Liver (tissue), 9 donors: Measurements from ENCODE around the gene PGAM2. TPM values are rescaled to one million over a fixed set of nuclear protein-coding genes. Genes with fewer than 3 reads are reported as not detected.

Source experiments
- DNase-seq: peaks from one replicate; pipeline ENCODE4 v3.0.0-alpha.2; 2017; ENCODE audit warnings: low spot score
- H3K27ac ChIP-seq, 2 donors: one replicate each; pipeline ENCODE4 v1.7.0; 2013; ENCODE audit warnings: inconsistent platforms in 2 of 2, low read length in 2 of 2, control low read depth in 1 of 2, low read depth in 1 of 2, mild to moderate bottlenecking in 1 of 2
- H3K27me3 ChIP-seq, 4 donors: one replicate each; pipeline versions ENCODE4 v1.6.1 to v1.7.0; 2013; ENCODE audit warnings: low read length in 3 of 4, inconsistent platforms in 1 of 4, mild to moderate bottlenecking in 1 of 4, moderate library complexity in 1 of 4; ENCODE audit not compliant: control insufficient read depth in 4 of 4, insufficient read depth in 4 of 4
- H3K36me3 ChIP-seq, 4 donors: one replicate each; pipeline versions ENCODE4 v1.6.1 to v1.7.0; 2013; ENCODE audit warnings: low read length in 3 of 4, mild to moderate bottlenecking in 3 of 4, low read depth in 1 of 4, moderate library complexity in 1 of 4; ENCODE audit not compliant: control insufficient read depth in 4 of 4, insufficient read depth in 3 of 4
- H3K4me1 ChIP-seq, 4 donors: one replicate each; pipeline versions ENCODE4 v1.6.1 to v1.7.0; 2013; ENCODE audit warnings: low read length in 3 of 4, mild to moderate bottlenecking in 3 of 4, moderate library complexity in 1 of 4; ENCODE audit not compliant: control insufficient read depth in 4 of 4, insufficient read depth in 4 of 4
- H3K4me3 ChIP-seq, 3 donors: one replicate each; pipeline versions ENCODE4 v1.6.1 to v1.7.0; 2013; ENCODE audit warnings: low read length in 3 of 3, control low read depth in 1 of 3, low read depth in 1 of 3, mild to moderate bottlenecking in 1 of 3
- H3K9ac ChIP-seq, 2 donors: one replicate each; pipeline ENCODE4 v1.7.0; 2013; ENCODE audit warnings: low read length in 2 of 2, mild to moderate bottlenecking in 2 of 2, moderate library complexity in 2 of 2, control low read depth in 1 of 2, low read depth in 1 of 2
- H3K9me3 ChIP-seq, 4 donors: one replicate each; pipeline versions ENCODE4 v1.6.1 to v1.7.0; 2013; ENCODE audit warnings: low read length in 3 of 4; ENCODE audit not compliant: control insufficient read depth in 4 of 4
- CTCF ChIP-seq: fragments of 150-350 bp; IDR thresholded peaks from 2 replicates; pipeline ENCODE4 v1.5.1; 2017; ENCODE audit warnings: improper control_type of control experiment, low read depth, low read length; ENCODE audit not compliant: missing input control
- EGR1 ChIP-seq, 2 donors: IDR thresholded peaks; 2 replicates each; pipeline ENCODE4 v1.6.1; 2016 to 2018; ENCODE audit warnings: antibody characterized with exemption in 2 of 2, low read depth in 2 of 2
- FOXA1 ChIP-seq: IDR thresholded peaks from 2 replicates; pipeline ENCODE4 v1.6.1; 2016; ENCODE audit warnings: antibody characterized with exemption
- FOXA2 ChIP-seq: IDR thresholded peaks from 2 replicates; pipeline ENCODE4 v1.6.1; 2016; ENCODE audit warnings: antibody characterized with exemption
- GABPA ChIP-seq, 2 donors: IDR thresholded peaks in 1 of 2; conservative IDR thresholded peaks in 1 of 2; 2 replicates each; pipeline ENCODE4 v1.6.1; 2016; ENCODE audit warnings: antibody characterized with exemption in 2 of 2, mild to moderate bottlenecking in 1 of 2, moderate library complexity in 1 of 2
- HNF4A ChIP-seq, 2 donors: conservative IDR thresholded peaks; 2 replicates each; pipeline ENCODE4 v1.6.1; 2016; ENCODE audit warnings: antibody characterized with exemption in 2 of 2, mild to moderate bottlenecking in 2 of 2
- HNF4G ChIP-seq: IDR thresholded peaks from 2 replicates; pipeline ENCODE4 v1.6.1; 2016; ENCODE audit warnings: antibody characterized with exemption
- JUND ChIP-seq, 2 donors: IDR thresholded peaks; 2 replicates each; pipeline ENCODE4 v1.6.1; 2016; ENCODE audit warnings: antibody characterized with exemption in 2 of 2
- MAX ChIP-seq: IDR thresholded peaks from 2 replicates; pipeline ENCODE4 v1.6.1; 2016; ENCODE audit warnings: antibody characterized with exemption
- NR2F2 ChIP-seq: IDR thresholded peaks from 2 replicates; pipeline ENCODE4 v1.6.1; 2016; ENCODE audit warnings: antibody characterized with exemption
- RAD21 ChIP-seq, 2 donors: IDR thresholded peaks; 2 replicates each; pipeline ENCODE4 v1.6.1; 2016; ENCODE audit warnings: antibody characterized with exemption in 2 of 2, mild to moderate bottlenecking in 2 of 2
- REST ChIP-seq: IDR thresholded peaks from 2 replicates; pipeline ENCODE4 v1.6.1; 2016; ENCODE audit warnings: antibody characterized with exemption, mild to moderate bottlenecking
- RXRA ChIP-seq, 2 donors: IDR thresholded peaks; 2 replicates each; pipeline ENCODE4 v1.6.1; 2017 to 2018; ENCODE audit warnings: antibody characterized with exemption in 2 of 2, mild to moderate bottlenecking in 1 of 2
- SP1 ChIP-seq: IDR thresholded peaks from 2 replicates; pipeline ENCODE4 v1.6.1; 2018; ENCODE audit warnings: antibody characterized with exemption, mild to moderate bottlenecking
- TAF1 ChIP-seq: conservative IDR thresholded peaks from 2 replicates; pipeline ENCODE4 v1.6.1; 2016; ENCODE audit warnings: antibody characterized with exemption, mild to moderate bottlenecking
- YY1 ChIP-seq: IDR thresholded peaks from 2 replicates; pipeline ENCODE4 v1.6.1; 2016; ENCODE audit warnings: antibody characterized with exemption, mild to moderate bottlenecking
- ZBTB33 ChIP-seq: IDR thresholded peaks from 2 replicates; pipeline ENCODE4 v1.6.1; 2016; ENCODE audit warnings: antibody characterized with exemption
- WGBS: extraction: QIAGEN DNeasy Blood & Tissue Kit; methylation state at CpG from one replicate; pipeline ENCODE4 v1.1.7; 2013; 5-methylcytosine and 5-hydroxymethylcytosine counted together
- polyA plus RNA-seq, 2 donors: library from polyadenylated mRNA; stranded (reverse) in 1 of 2; unstranded in 1 of 2; fragments of 200-250 nt in 1 of 2; fragments of >200 nt in 1 of 2; fragmentation: Nextera tagmentation in 1 of 2; extraction: Ambion mirVana in 1 of 2; gene quantifications; one replicate each; pipeline versions ENCODE4 v1.2.1 to v1.2.3, GENCODE V29; 2013 to 2015
- total RNA-seq, 2 donors: library from RNA; depleted of rRNA; stranded (reverse); fragments of >200 nt; gene quantifications; one replicate each; pipeline ENCODE4 v1.2.3, GENCODE V29; 2014
- donor health status: healthy.
- donor health status: healthy.
- donor health status: healthy.
- donor health status: healthy.
- donor health status: healthy.

Gene PGAM2
- total and polyA plus RNA-seq, 4 donors = 0.13 to 2.3 (median 0.49) TPM

- Histone ChIP-seq H3K9me3 (no peaks in the 10 kb centered on the region), H3K27me3 (no peaks in the 10 kb centered on the region), H3K4me3 (no peak overlapping the region), H3K4me1 (peaks cover 0 to 4% (median 2%) of the 10 kb centered on the region in 4 donors), H3K27ac (no peak overlapping the region), H3K9ac (no peak overlapping the region), H3K36me3 (no peaks in the 10 kb centered on the region)
- no peak for DNase-seq
- 89% methylated on average over 6 of the region's 6 CpGs for WGBS
- no peak for TF ChIP-seq MAX
Measured at GRCh38 chr7:44098092-44099068, 33.0 kb upstream of the PGAM2 start.

GRCh38 chr7:44097064-44097932 lies 31.9 kb upstream of the PGAM2 start:
- no peak overlapping the region for H3K27ac ChIP-seq
- no peak overlapping the region for H3K4me3 ChIP-seq
- WGBS = 89% methylated on average over 9 of the region's 9 CpGs
- no peak overlapping the region for H3K9ac ChIP-seq
- no peak for DNase-seq
- H3K9me3 ChIP-seq = no peaks in the 10 kb centered on the region
- peaks cover 0 to 4% (median 2%) of the 10 kb centered on the region in 4 donors for H3K4me1 ChIP-seq
- no peaks in the 10 kb centered on the region for H3K36me3 ChIP-seq
- TF ChIP-seq JUND (IDR thresholded peaks at IDR 0.05) = no peak
- no peak for TF ChIP-seq RAD21 (IDR thresholded peaks at IDR 0.05)
- no peak for TF ChIP-seq ZBTB33
- TF ChIP-seq NR2F2 = no peak
- TF ChIP-seq MAX = no peak
- TF ChIP-seq HNF4A (conservative IDR thresholded peaks at IDR 0.05) = no peak
- no peak for TF ChIP-seq HNF4G
- no peak for TF ChIP-seq SP1
- TF ChIP-seq FOXA1 = no peak
- no peak for TF ChIP-seq GABPA (IDR thresholded peaks at IDR 0.05 in 1 of 2, conservative IDR thresholded peaks at IDR 0.05 in 1 of 2)
- no peak for TF ChIP-seq YY1
- TF ChIP-seq FOXA2 = no peak
- TF ChIP-seq RXRA (IDR thresholded peaks at IDR 0.05) = no peak
- TF ChIP-seq EGR1 (IDR thresholded peaks at IDR 0.05; ENCODE audit: low read depth in 2 of 2) = no peak
- no peak for TF ChIP-seq REST
- TF ChIP-seq CTCF = no peak
- TF ChIP-seq TAF1 = no peak
- no peaks in the 10 kb centered on the region for H3K27me3 ChIP-seq
